GM12891 (cell line): ENCODE measurements around the gene COL18A1.

Source experiments
- PAX5 ChIP-seq: IDR thresholded peaks from 2 replicates; pipeline ENCODE4 v1.6.1; 2011; ENCODE audit warnings: low read length, moderate library complexity, mild to moderate bottlenecking; ENCODE audit not compliant: insufficient read depth, severe bottlenecking
- POLR2A ChIP-seq: IDR thresholded peaks from 2 replicates; pipeline ENCODE4 v1.6.1; 2011; ENCODE audit warnings: low read depth, low read length, control low read depth
- POLR2AphosphoS5 ChIP-seq: IDR thresholded peaks from 2 replicates; pipeline ENCODE4 v1.6.1; 2011; ENCODE audit warnings: low read depth, low read length, control low read depth
- POU2F2 ChIP-seq: IDR thresholded peaks from 2 replicates; pipeline ENCODE4 v1.6.1; 2011; ENCODE audit warnings: low read depth, mild to moderate bottlenecking, control low read depth, low read length, moderate library complexity
- SPI1 ChIP-seq: IDR thresholded peaks from 2 replicates; pipeline ENCODE4 v1.6.1; 2011; ENCODE audit warnings: low read depth, low read length, control low read depth
- TAF1 ChIP-seq: IDR thresholded peaks from 2 replicates; pipeline ENCODE4 v1.6.1; 2011; ENCODE audit warnings: low read depth, low read length, control low read depth

DNA sequence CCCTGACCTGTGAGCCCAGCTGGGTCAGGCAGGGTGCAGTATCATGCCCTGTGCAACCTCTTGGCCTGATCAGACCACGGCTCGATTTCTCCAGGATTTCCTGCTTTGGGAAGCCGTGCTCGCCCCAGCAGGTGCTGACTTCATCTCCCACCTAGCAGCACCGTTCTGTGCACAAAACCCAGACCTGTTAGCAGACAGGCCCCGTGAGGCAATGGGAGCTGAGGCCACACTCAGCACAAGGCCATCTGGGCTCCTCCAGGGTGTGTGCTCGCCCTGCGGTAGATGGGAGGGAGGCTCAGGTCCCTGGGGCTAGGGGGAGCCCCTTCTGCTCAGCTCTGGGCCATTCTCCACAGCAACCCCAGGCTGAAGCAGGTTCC lies 107.6 kb downstream of the COL18A1 start:
- TF ChIP-seq POLR2A (no peak), PAX5 (no peak), POLR2AphosphoS5 (no peak), TAF1 (no peak), SPI1 (no peak), POU2F2 (no peak)
